ENCODE data around the gene LUC7L3.

GRCh38 chr17:50790618-50791017 lies 71.2 kb downstream of the LUC7L3 start:
- TF ChIP-seq CTCF (IDR thresholded peaks at IDR 0.05) (no peak), POLR2A (IDR thresholded peaks at IDR 0.05) (no peak)

All from lower leg skin (tissue), 3 donors.